GM18502 (cell line): ENCODE results near the gene TTC23.

Source experiments
- ATAC-seq: cut with Tn5 transposase; IDR thresholded peaks from one replicate; pipeline ENCODE4 v1.9.1; 2021; ENCODE audit warnings: mild to moderate bottlenecking; ENCODE audit not compliant: unreplicated experiment, poor library complexity

Gene TTC23

DNA sequence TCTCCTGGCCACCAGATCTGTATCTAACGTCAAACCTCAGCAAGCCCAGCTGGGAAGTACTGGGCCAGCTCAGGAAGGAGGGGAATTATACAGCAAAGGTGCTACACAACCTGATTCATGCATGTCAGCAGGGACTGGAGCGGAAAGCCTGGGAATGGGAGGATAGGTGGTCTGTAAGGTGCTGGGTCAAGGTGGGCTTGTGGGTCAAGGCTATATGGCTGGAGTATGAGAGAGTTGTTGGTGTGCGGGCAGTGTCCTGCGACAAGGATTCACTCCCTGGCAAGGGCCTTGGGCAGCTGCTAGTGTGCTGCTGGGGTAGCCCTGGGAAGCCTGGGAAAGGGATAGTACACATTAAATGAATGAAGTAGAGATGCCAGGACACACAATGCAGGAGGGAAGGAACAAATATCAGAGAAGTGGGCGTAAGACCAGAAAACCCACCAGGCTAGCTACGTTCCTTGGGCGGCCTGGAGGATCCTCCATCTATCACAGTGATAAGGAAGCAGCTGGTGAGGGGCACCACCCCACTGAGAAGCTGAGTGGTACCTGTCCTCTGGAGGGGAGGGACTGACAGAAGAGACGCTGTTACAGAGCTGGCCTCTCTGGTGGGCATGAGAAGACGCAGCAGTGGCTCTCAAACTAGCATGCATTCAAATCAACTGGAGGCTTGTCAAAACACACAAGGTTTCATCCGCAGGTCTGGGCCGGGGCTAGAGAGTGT, 153.0 kb downstream of the TTC23 start:
- no peak for ATAC-seq

DNA sequence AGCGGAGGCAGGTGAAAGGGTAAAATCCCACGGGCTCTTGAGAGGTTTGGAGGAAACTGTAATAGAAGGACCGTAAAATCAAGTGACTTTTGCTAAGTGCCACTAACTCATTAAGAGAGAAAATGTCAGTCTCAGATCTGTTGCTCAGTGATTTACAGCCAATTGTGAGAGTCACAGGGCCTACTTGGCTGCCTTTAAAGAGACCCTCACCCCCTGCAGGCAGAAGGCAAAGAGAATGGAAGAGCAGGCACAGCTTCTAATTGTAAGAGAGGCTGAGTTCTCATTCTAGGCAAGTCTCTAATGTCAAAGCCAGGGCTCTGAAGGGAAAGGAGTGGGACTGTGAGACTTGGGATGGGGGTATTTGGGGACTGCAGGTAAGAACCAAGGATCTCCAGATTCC, 153.8 kb downstream of the TTC23 start:
- ATAC-seq = no peak

DNA sequence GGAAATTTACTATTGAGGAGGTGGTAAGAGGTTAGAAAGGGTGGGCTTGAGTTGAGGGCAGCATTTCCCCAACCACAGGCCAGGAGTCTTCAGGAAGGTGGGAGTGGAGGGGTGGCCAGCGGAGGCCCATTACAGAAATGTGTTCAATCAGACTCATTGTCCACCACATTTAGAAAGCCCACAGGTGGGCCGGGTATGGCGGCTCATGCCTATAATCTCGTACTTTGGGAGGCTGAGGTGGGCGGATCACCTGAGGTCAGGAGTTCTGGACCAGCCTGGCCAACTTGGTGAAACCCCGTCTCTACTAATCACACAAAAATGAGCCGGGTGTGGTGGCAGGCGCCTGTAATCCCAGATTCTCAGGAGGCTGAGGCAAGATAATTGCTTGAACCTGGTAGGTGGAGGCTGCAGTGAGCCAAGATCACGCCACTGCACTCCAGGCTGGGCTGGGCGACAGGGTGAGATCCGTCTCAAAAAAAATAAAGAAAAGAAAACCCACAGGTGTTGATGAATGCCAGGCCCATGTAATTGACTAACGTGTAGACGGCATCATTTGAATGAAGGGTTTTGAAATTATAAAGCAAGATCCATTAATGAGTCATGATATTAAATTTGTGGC, 156.7 kb downstream of the TTC23 start:
- no peak for ATAC-seq

DNA sequence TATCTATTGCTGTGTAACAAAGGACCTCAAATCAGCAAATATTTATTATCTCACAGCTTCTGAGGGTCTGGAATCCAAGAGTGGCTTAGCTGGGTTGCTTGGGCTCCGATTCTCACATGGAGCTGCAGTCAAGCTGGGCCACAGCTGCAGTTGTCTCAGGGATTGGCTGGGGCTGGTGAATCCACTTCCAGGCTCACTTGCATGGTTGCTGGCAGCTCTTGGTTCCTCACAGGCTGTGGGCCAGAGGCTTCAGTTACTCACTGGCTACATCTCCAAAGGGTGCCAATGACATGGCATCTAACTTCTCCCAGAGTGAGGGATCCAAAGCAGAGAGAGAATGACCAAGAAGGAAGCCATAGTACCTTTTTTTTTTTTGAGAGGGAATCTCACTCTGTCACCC, 158.4 kb downstream of the TTC23 start:
- no peak for ATAC-seq

DNA sequence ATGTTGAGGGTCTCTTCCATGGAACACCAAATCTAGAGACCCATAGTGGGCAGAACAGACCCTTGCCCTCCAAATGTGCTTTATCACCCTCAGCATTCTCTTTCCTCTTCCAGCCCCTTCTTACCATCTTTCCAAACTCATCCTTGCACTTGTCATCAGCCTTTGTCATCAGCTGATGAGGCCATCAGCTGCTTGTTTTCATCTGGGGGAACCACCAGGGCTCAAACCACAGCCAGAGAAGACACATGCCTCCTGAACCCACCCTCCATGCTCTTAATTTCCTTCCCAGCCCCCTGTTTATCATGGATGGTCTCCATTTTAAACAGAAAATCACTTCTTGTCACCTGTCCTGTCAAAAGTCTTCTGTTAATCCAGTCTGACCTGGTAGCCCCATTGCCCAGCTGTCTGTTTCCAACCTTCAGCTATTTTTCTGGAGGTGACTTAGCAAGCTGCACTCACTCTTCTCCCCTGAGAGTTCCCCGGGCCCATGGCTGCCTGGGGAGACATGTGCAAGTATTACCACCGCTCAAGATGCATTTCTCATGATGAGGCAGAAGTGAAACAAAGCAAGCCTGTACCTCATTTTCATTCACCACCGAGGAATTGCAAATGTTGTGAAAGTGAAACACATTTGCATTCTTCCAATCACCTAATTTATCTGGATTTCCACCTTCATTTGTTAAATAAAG, 159.2 kb downstream of the TTC23 start:
- peak; percentile 100 for ATAC-seq

GRCh38 chr15:99087405-99087943, 161.9 kb downstream of the TTC23 start:
- no peak for ATAC-seq

GRCh38 chr15:99086327-99086667, 163.1 kb downstream of the TTC23 start:
- no peak for ATAC-seq
